SK-N-SH (cell line): ENCODE measurements around the gene LRRC70.

Source experiments
- CTCF ChIP-seq: fragments of 200-600 bp; sonication (generic); IDR thresholded peaks from 2 replicates; pipeline ENCODE4 v1.6.1; 2017; ENCODE audit warnings: antibody characterized with exemption, mild to moderate bottlenecking, moderate library complexity
- IRF3 ChIP-seq: fragments of 150-350 bp; IDR thresholded peaks from 2 replicates; pipeline ENCODE4 v1.6.1; 2016; ENCODE audit warnings: mild to moderate bottlenecking, low read depth, low read length
- MAX ChIP-seq: IDR thresholded peaks from 2 replicates; pipeline ENCODE4 v1.4.0; 2012; ENCODE audit warnings: low read depth
- POLR2AphosphoS5 ChIP-seq: IDR thresholded peaks from 2 replicates; pipeline ENCODE4 v1.6.1; 2012; ENCODE audit warnings: low read depth, low read length
- SMC3 ChIP-seq: IDR thresholded peaks from 2 replicates; pipeline ENCODE4 v1.6.1; 2012; ENCODE audit warnings: low read depth, low read length, improper control_type of control experiment
- TAF1 ChIP-seq: IDR thresholded peaks from 2 replicates; pipeline ENCODE4 v1.6.1; 2012; ENCODE audit warnings: low read depth, mild to moderate bottlenecking, low read length, moderate library complexity, borderline replicate concordance

- no peak for TF ChIP-seq CTCF
- no peak for TF ChIP-seq SMC3
- no peak for TF ChIP-seq TAF1
- no peak for TF ChIP-seq IRF3
- no peak for TF ChIP-seq POLR2AphosphoS5
- no peak for TF ChIP-seq MAX
Measured at GRCh38 chr5:62579761-62580160, 1.1 kb downstream of the LRRC70 start.
